GM12878 (cell line): ENCODE data around the gene ATP12A. TPM values are rescaled to one million over a fixed set of nuclear protein-coding genes. Genes with fewer than 3 reads are reported as not detected.

Source experiments
- ASH2L ChIP-seq: fragments of 300-600, 200-600 bp; sonication (generic); IDR thresholded peaks from 2 replicates; pipeline ENCODE4 v1.6.1; 2017; ENCODE audit warnings: low read depth, mild to moderate bottlenecking, borderline replicate concordance
- ATF7 ChIP-seq: fragments of 450-650 bp; IDR thresholded peaks from 2 replicates; pipeline ENCODE4 v1.6.1; 2016; ENCODE audit warnings: low read depth, mild to moderate bottlenecking
- CTCF ChIP-seq, 3 experiments: IDR thresholded peaks in 2 of 3; conservative IDR thresholded peaks in 1 of 3; 2 replicates each; pipeline ENCODE4 v1.5.1; 2011; ENCODE audit warnings: low read depth in 3 of 3, low read length in 3 of 3, mild to moderate bottlenecking in 3 of 3, control low read depth in 2 of 3, moderate library complexity in 2 of 3, inconsistent platforms in 1 of 3, mixed read lengths in 1 of 3; ENCODE audit not compliant: control insufficient read depth in 2 of 3, insufficient read depth in 1 of 3; ENCODE audit errors: extremely low read depth in 1 of 3
- DPF2 ChIP-seq: fragments of 450-650 bp; IDR thresholded peaks from 2 replicates; pipeline ENCODE4 v1.6.1; 2017; ENCODE audit warnings: mild to moderate bottlenecking
- E4F1 ChIP-seq: fragments of 450-650 bp; IDR thresholded peaks from 2 replicates; pipeline ENCODE4 v1.6.1; 2018; ENCODE audit warnings: borderline replicate concordance, mild to moderate bottlenecking; ENCODE audit not compliant: partially characterized antibody
- FOS ChIP-seq: IDR thresholded peaks from 3 replicates; pipeline ENCODE4 v1.6.1; 2011; ENCODE audit warnings: borderline replicate concordance; ENCODE audit not compliant: insufficient read length; ENCODE audit errors: extremely low read depth
- GABPA ChIP-seq: IDR thresholded peaks from 2 replicates; pipeline ENCODE4 v1.6.1; 2014; ENCODE audit warnings: antibody characterized with exemption, low read depth, mild to moderate bottlenecking, inconsistent platforms
- HCFC1 ChIP-seq: fragments of 150-350 bp; IDR thresholded peaks from 2 replicates; pipeline ENCODE4 v1.6.1; 2014; ENCODE audit warnings: low read length
- HDAC2 ChIP-seq: fragments of 200-600 bp; sonication (generic); IDR thresholded peaks from 2 replicates; pipeline ENCODE4 v1.6.1; 2017
- KLF5 ChIP-seq: fragments of 450-650 bp; IDR thresholded peaks from 2 replicates; pipeline ENCODE4 v1.6.1; 2014; ENCODE audit warnings: mild to moderate bottlenecking; ENCODE audit not compliant: partially characterized antibody
- MAX ChIP-seq: IDR thresholded peaks from 2 replicates; pipeline ENCODE4 v1.6.1; 2012; ENCODE audit warnings: low read depth, low read length, improper control_type of control experiment
- MXI1 ChIP-seq: fragments of 150-350 bp; IDR thresholded peaks from 2 replicates; pipeline ENCODE4 v1.6.1; 2011; ENCODE audit warnings: low read depth, mild to moderate bottlenecking, inconsistent platforms, low read length, improper control_type of control experiment
- NFIC ChIP-seq: IDR thresholded peaks from 2 replicates; pipeline ENCODE4 v1.6.1; 2012; ENCODE audit warnings: low read depth, mild to moderate bottlenecking, inconsistent platforms, low read length, moderate library complexity
- NRF1 ChIP-seq: conservative IDR thresholded peaks from 2 replicates; pipeline ENCODE4 v1.6.1; 2011; ENCODE audit warnings: mild to moderate bottlenecking, low read depth, low read length, improper control_type of control experiment
- PKNOX1 ChIP-seq: fragments of 450-650 bp; IDR thresholded peaks from 2 replicates; pipeline ENCODE4 v1.6.1; 2016; ENCODE audit warnings: mild to moderate bottlenecking
- RAD21 ChIP-seq: IDR thresholded peaks from 2 replicates; pipeline ENCODE4 v1.6.1; 2011; ENCODE audit warnings: mild to moderate bottlenecking, low read depth, low read length, moderate library complexity; ENCODE audit not compliant: insufficient read depth
- SKIL ChIP-seq: fragments of 450-650 bp; IDR thresholded peaks from 2 replicates; pipeline ENCODE4 v1.6.1; 2017; ENCODE audit warnings: mild to moderate bottlenecking, low read depth, inconsistent platforms; ENCODE audit not compliant: poor library complexity, severe bottlenecking
- TARDBP ChIP-seq: IDR thresholded peaks from 2 replicates; pipeline ENCODE4 v1.6.1; 2016; ENCODE audit warnings: borderline replicate concordance
- YBX1 ChIP-seq: fragments of 450-650 bp; IDR thresholded peaks from 2 replicates; pipeline ENCODE4 v1.6.1; 2016; ENCODE audit warnings: antibody characterized with exemption
- polyA plus RNA-seq, 11 experiments: library from polyadenylated mRNA; depleted of rRNA in 4 of 11; unstranded in 6 of 11; stranded (reverse) in 5 of 11; fragments of >200 nt; fragmentation: Nextera tagmentation in 4 of 11; fragmentation: Illumina TruSeq in 1 of 11; extraction: Ambion mirVana in 4 of 11; extraction: Trizol in 1 of 11; gene quantifications; 1 replicate in 1 of 11; 2 replicates in 10 of 11; pipeline versions ENCODE4 v1.2.1 to v1.2.3, GENCODE V29; 2011 to 2016; ENCODE audit warnings: inconsistent platforms in 2 of 11, missing spikeins in 2 of 11, low read depth in 1 of 11
- total RNA-seq, 4 experiments: library from RNA; depleted of rRNA in 3 of 4; stranded (reverse); fragments of >200 nt in 3 of 4; fragmentation: Illumina TruSeq in 1 of 4; extraction: Trizol in 1 of 4; gene quantifications; 2 replicates each; pipeline versions ENCODE4 v1.2.1 to v1.2.3, GENCODE V29; 2013 to 2021

ATP12A gene
- total and polyA plus RNA-seq, 10 of the 15 experiments (the other 5 are each of a cell fraction or from before 2014, with no cell fraction given), result 0.02 to 0.08 (median 0.04) TPM; not detected in 6

GRCh38 chr13:24670961-24671381 lies 9.2 kb upstream of the ATP12A start (continued):
- TF ChIP-seq PKNOX1 (peak; percentile 29; the same call in 1 of the 2 replicates), HCFC1 (no peak), FOS (no peak), TARDBP (no peak), NFIC (no peak), CTCF (IDR thresholded peaks at IDR 0.05 in 2 of 3, conservative IDR thresholded peaks at IDR 0.05 in 1 of 3; ENCODE audit: control insufficient read depth in 2 of 3, extremely low read depth in 1 of 3, insufficient read depth in 1 of 3, low read depth in 3 of 3, low read length in 3 of 3) (peak; percentile 11 to 37 (median 35); a peak in 2 of 6 replicates), MAX (no peak), SKIL (no peak), ASH2L (no peak), HDAC2 (no peak), GABPA (no peak), ATF7 (no peak), YBX1 (no peak), NRF1 (no peak), E4F1 (no peak), RAD21 (peak; percentile 30; the same call in 1 of the 2 replicates), DPF2 (no peak), MXI1 (no peak), KLF5 (no peak)
